Choroid plexus epithelial cell (primary cell): ENCODE data around the gene SETD1B.
"Not testable (repeated sequence)": the region's sequence is repeated elsewhere in the genome, so short reads cannot be mapped to it uniquely, and the experiment has no call there.

Experiments used
- DNase-seq: peaks from one replicate; pipeline ENCODE4 v3.0.0-alpha.2; 2010; ENCODE audit warnings: low read depth
- H3K4me3 ChIP-seq: 2 replicates; pipeline ENCODE4 v1.5.1; 2011; ENCODE audit warnings: low read depth, mild to moderate bottlenecking, control low read depth, low read length, moderate library complexity
- TF ChIP-seq, protein P1 (sequence below): conservative IDR thresholded peaks from 2 replicates; pipeline ENCODE4 v1.5.1; 2011; ENCODE audit warnings: low read depth, mild to moderate bottlenecking, control low read depth, inconsistent platforms, low read length, moderate library complexity

The SETD1B gene

DNA sequence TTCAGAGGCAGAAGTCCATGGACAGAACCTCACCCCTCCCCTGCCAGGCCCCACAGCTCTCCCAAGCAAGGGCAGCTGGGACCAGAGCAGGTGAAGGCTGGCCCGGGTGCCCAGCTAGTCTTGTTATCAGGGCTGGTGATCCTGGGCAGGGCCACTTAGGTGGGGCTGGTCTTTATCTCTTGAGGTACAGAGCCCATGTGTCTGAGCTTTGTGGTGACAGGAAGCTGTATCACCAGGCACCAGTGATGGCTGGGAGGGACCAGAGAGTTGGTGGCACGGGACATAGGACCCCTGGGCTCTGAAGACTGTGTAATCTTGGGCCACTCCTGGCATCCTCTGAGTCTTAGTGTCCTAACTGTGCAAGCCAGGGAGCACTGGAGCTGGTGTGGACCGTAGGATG lies 67.7 kb downstream of the SETD1B start:
- TF ChIP-seq, protein P1, sequence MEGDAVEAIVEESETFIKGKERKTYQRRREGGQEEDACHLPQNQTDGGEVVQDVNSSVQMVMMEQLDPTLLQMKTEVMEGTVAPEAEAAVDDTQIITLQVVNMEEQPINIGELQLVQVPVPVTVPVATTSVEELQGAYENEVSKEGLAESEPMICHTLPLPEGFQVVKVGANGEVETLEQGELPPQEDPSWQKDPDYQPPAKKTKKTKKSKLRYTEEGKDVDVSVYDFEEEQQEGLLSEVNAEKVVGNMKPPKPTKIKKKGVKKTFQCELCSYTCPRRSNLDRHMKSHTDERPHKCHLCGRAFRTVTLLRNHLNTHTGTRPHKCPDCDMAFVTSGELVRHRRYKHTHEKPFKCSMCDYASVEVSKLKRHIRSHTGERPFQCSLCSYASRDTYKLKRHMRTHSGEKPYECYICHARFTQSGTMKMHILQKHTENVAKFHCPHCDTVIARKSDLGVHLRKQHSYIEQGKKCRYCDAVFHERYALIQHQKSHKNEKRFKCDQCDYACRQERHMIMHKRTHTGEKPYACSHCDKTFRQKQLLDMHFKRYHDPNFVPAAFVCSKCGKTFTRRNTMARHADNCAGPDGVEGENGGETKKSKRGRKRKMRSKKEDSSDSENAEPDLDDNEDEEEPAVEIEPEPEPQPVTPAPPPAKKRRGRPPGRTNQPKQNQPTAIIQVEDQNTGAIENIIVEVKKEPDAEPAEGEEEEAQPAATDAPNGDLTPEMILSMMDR, result no peak
- no peak overlapping the region for H3K4me3 ChIP-seq
- DNase-seq, result no peak

DNA sequence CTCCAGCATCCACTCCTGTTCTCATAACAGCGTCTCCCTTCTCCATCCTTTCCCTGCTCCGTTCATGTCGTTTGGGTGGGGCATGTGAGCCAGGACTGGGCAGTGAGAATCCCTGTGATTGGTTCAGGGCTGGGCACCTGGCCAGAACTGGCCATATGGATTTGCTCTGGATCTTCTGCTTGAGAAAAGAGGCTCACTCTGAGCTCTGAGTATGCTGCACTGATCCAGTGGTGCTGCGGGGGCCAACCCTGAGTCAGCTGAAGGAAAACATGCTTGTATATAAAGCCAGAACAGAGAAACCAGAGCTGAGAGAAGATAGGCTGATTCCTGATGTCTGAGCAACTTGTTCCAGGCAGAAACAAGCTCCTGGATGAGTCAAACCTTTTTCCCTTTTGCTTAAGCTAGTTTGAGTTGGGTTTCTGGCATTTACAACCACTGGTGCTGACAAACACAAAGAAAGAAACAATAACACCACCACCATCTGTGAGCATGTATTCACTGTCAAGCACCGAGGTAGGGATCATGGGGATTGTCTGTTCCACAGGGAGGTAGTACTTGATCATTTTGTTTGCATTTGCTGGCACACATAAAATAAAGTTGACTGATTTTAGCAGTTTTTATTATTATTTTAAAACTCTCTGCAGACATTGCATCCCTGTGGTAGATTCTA lies 68.9 kb downstream of the SETD1B start:
- DNase-seq, result peak; percentile 91
- H3K4me3 ChIP-seq, result no peak overlapping the region
- TF ChIP-seq, protein P1, result no peak

DNA sequence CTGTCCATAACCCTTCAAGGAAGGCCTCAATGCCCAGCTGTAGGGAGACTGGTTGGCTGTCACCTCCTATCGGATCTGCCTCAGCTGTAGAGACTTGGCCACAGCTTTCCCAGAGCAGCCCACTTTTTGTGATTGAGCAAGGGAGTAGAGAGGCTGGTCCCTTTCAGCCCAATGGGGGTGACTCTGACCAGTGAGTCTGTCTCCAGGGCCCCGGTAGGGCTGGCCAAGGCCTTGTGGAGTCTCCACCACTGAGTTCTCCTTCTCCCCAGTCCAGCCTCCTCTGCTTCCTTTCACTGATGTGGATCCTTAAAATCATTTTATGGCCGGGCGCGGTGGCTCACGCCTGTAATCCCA lies 69.4 kb downstream of the SETD1B start:
- no peak overlapping the region for H3K4me3 ChIP-seq
- TF ChIP-seq, protein P1, result no peak
- DNase-seq, result no peak

DNA sequence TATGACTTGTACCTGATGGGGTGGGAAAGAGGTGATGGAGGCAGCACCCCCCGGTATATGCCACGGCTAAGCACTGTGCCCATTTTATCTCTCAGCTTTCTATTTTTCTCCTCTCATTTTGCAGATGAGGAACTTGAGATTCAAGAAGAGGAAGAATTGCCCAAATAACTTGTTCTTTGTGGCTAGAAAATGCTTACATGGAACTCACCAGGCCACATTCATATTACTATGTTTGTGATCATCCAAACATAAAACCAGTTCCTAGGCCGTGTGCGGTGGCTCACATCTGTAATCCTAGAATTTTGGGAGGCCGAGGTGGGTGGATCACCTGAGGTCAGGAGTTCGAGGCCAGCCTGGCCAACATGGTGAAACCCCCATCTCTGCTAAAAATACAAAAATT lies 70.3 kb downstream of the SETD1B start:
- H3K4me3 ChIP-seq, result no peak overlapping the region
- TF ChIP-seq, protein P1, result no peak
- DNase-seq, result no peak

DNA sequence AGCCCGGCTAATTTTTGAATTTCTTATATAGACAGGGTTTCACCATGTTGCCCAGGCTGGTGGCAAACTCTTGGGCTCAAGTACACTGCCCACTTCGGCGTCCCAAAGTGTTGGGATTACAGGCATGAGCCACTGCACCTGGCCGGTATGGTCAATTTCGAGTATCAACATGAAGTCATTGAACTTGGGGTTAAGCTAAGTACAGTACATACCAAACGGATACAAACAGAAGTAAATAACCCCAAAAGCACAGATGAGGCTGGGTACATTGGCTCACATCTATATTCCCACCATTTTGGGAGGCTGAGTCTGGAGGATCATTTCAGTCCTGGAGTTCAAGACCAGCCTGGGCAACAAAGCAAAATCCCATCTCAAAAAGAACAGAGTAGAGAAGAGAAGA lies 71.8 kb downstream of the SETD1B start:
- DNase-seq, result no peak

DNA sequence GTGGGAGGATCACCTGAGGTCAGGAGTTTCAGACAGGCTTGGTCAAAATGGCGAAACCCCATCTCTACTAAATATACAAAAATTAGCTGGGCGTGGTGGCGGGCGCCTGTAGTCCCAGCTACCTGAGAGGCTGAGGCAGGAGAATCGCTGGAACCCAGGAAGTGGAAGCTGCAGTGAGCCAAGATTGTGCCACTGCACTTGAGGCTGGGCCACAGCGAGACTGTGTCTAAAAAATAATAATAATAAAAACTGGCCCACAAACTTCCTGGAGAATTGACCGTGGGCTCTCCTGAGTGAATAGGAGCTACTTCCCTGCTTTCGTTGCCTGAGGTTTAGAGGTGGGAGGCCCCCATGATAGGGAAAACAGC lies 72.3 kb downstream of the SETD1B start:
- not testable (repeated sequence) for H3K4me3 ChIP-seq, DNase-seq

More for the DNA sequence above, 71.8 kb downstream of the SETD1B start:
- TF ChIP-seq, protein P1, result no peak
- no peak overlapping the region for H3K4me3 ChIP-seq
